ENCODE results near the gene LPGAT1.

LPGAT1 gene

DNA sequence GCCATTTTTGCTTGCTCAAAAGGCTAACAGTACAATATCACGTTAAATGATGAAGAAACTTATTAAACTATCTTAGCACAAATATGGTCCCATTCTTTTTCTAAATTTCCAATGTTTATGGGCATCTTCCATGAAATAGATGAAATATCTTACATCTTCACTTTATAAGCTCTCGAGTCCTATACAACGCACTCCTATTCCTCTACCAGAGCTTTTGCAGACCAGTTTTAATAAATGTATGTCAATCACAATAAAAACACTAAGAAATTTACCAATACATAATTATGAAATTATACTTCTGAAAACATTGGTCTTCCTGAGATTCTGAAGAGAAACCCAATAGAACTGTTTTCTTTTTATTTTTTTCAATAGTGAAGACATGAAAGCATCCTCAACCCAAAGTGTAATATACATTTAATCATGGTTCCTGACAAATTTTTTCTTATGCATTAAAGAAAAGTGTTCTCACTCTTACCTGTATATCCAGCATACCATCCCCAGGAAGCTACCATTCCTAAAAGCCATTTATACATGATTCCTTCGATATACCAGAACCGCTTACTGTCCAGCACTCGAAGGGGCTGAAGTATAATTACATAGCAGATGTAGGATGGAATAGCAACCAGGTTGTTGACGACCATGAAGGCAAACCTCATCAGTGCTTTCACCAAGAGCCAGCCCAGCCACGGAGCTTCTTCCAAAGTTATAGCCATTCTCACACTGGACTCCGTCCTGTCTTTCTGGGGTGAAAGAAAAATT is 1.8 kb downstream of the LPGAT1 start:
- no peak for DNase-seq (ENCODE audit: low read depth)

DNA sequence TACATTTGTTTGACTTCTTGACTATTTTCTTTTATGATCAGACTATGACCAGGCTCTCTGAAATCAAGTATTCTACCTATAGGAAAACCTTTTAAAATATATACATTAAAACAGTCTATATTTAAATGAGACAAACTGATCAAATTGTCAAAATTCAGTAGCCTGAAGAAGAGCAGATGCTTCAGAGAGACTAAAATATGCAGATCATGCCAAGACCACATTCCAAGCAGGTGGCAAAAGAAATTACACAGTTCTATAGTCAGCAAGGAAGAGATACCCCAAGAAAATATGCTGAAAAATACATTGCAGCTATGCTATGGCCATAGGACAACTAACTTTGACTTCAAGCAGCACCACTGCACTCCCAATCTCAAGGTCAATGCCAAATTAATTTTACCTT is 3.5 kb downstream of the LPGAT1 start:
- DNase-seq (ENCODE audit: low read depth) = no peak

DNA sequence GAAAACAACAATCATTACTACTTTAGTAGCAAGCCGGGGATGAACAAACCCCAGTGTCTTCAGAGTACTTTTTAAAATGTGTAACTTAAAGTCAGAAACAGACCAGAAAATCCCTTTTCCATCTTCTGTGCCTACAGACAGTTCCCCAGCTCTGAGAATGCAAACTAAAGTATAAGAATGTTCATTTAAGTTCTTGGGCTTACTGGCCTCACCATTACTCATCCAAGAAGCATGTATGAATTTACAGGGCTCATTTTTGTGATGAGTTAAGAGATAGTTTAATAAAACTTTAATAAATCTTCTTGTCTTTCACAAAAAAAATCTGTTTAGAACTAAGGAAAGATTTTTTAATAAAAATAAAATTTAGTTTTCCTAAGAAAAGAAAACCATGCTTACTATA is 4.6 kb downstream of the LPGAT1 start:
- DNase-seq (ENCODE audit: low read depth) = no peak

DNA sequence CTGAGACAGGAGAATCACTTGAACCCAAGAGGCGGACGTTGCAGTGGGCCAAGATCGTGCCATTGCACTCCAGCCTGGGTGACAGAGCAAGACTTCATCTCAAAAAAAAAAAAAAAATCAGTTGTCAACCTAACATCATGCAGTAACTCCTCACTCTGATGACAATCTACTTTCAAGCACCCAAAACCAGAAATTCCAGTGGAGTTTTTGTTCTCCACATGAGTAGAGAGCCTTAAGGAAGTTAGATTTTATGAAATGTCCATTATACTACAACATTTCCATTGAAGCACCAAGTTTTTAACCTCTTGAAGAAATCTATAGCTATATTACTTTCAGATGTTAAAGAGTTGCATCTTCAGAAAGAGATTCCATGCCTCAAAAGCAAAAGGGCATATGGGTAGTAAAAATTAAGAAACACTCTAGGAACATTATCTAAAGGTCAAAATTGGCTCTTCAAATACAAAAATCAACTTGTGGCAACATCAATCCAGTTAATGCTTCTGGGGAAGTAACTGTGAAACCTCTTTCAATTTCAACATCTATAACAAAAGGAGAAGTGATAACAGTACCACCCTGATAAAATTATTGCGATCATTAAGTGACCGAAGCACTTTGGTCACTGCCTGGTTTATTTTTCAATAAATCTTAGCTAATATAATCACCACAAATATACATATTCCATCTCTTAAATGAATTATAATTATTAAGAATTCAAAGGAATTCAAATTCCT is 7.7 kb downstream of the LPGAT1 start:
- DNase-seq (ENCODE audit: low read depth) = no peak

DNA sequence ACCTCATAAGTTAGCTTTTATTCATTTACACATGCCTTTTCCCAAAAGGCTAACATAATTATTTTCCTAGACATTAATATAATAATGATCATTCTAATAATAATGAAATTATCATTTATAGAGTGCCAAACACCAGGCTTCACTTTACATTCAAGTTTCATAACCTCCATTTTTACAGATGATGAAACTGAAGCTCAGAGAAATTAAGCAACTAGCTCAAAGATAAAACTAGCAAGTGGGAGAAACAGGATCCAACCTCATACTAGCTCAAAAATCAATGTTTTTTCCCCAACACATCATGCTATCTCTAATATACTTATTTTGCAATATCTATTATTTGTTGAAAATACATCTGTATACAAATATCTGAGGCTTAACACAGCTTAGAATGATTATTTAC is 14.0 kb downstream of the LPGAT1 start:
- DNase-seq (ENCODE audit: low read depth) = no peak

DNA sequence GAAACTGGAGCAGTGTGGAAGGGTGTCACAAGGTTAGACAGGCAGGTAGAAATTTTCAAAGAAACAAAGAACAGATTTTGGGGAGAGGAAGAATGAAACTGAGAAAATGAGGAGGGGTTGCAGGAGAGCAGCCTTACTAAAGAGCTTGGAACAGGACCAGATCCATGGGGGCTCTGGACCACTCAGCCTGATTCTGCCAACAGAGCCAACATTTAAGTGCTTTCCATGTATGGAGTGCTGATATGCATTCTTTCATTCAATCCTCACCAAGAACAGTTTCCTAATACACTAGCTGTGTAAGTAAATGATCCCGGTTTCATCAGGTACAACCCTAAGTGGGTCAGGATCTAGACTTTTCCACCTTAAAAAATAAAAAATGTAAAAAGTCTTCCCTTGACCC is 16.2 kb downstream of the LPGAT1 start:
- DNase-seq (ENCODE audit: low read depth) = no peak

DNA sequence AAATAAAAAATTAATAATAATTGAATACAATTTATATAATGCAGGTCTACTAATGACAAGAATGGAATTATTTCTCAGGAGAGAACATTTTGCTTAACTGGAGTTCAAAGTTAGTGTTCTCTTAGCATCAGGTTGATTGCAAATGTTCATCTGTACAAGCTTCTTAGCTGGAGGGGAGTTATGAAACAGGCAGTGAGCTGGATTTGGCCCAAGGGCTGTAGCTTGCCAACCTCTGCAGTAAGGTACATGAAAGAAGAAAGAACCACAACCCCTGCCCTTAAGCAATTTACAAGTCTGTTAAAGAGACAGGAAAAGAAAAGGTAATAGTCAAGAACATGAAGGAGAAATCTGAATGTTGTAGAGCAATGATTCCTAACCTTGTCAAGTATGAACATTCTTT is 17.0 kb downstream of the LPGAT1 start:
- DNase-seq (ENCODE audit: low read depth) = no peak

DNA sequence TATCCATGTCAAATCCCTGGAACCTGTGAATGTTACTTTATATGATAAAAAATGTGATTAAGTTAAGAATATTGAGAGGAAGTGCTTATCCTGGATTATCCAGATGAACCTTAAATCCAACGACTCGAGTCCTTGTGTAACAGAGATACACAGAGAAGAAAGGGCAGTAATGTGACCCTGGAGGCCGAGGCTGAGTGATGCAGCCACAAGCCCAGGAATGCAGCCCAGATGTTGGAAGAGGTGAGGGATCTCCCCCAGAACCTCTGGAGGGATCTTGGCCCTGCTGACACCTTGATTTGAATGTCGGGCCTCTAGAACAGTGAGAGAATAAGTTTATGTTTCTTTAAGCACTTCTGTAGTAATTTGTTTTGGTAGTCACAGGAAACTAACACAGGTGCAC is 18.0 kb downstream of the LPGAT1 start:
- DNase-seq (ENCODE audit: low read depth) = no peak

DNA sequence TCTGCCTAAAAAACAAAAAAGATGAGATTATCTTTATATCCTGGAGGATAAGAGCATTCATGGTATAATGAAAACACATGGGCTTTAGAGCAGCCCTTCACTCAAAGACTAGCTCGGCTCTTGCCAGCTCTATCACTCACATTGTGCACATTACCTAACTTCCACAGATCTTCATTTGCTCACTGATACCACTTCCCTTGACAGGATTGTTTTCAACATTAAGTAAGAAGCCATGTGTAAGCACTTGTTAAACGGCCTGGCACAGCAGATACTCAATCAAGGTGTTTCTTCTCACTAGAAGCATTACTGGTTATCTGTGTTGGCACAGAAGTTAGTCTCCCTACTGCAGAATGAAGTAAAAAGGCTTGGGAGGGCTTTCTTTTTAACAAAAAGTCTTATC is 18.7 kb downstream of the LPGAT1 start:
- no peak for DNase-seq (ENCODE audit: low read depth)

DNA sequence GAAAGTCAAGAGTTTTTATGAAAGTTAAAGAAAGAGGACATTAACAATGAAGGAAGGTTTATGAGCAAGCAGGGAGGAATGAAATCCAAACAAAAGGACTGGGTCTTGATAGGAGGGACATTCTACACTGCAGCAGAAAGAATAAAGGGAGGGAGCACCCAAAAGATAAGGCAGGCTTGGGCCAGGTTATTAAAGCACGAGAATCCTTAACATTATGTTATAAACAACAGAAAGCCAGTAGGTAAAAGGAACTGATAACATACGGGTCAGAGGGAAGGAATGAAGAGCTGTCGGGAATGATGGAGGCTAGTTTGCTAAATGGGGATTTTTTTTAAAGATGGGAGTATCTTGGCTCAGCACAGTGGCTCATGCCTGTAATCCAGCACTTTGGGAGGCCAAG is 19.4 kb downstream of the LPGAT1 start:
- no peak for DNase-seq (ENCODE audit: low read depth)

DNA sequence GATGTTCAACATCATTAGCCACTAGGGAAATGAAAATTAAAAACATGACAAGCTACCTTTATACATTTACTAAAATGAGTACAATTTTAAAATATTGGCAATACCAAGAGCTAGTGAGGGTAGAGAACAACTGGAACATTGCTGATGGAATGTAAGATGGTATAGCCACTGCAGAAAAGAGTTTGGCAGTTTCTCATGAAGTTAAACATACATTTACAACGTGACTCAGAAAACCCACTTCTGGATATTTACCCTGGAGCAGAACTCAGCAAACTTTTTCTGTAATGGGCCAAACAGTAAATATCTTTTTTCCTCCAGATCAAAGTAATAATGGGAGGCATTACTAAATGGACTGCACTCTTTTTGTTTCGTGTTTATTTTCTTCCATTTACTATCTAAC is 22.1 kb downstream of the LPGAT1 start:
- DNase-seq (ENCODE audit: low read depth) = no peak

DNA sequence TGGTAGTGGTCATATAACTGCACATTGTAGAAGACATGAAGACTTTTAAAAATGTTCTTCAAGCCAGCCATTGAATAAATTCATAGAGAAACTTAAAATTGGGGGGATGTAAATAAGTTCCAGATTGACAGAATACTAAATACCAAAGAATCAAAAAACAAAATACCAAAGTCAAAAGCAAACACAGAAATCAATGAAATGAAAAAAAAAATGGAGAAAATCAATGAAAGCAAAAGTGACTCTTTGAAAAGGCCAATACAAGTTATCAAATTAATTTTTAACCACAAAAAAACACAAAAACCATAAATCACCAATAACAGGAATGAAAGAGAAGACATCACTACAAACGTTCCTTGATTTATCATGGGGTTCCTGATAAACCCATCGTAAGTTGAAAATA is 25.6 kb downstream of the LPGAT1 start:
- no peak for DNase-seq (ENCODE audit: low read depth)

DNA sequence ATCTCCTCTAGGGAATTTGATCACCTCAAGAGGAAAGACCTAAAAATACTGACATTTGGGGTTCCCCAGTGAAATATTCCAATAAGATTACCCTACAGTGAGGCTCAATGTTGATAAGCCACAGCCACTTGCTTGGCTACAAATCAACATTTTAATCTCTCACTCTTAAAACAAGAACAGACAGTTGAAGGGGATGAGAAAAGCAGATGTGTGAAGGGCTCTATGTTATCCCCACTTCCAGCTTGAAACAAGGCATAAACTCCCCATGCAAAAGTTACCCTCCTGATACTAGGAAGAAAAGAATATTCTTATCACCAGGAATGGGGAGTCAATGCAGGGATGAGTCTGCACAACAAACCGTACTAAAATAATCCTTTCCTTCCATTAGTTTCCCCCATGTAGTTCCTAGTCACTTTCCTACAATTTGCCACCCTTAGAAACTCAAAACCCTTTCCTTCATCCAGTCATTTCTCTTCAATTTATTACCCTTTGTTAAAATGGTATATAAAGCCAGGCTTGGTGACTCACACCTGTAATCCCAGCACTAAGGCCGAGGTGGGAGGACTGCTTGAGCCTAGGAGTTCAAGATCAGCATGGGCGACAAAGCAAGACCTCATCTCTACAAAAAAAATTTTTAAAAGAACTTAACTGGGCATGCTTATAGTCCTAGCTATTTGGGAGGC is 29.5 kb downstream of the LPGAT1 start:
- DNase-seq (ENCODE audit: low read depth) = no peak

DNA sequence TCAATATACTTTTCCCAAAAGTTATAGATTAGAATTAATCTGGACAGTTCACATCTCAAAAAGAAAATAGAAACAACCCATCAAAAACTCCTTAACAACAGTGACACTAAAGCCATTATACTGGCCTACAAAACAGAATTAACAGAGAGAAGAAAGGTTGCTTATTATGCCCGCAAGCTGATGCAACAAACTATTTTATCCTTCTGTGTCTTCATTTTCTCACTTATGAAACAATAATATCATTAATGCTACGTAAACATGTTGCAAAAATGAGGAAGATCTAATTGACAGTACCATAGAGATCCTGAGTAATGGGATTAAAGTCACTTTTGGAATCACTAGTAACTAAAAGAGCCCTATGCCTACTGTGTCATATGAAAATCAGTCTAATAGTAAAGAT is 32.6 kb downstream of the LPGAT1 start:
- DNase-seq (ENCODE audit: low read depth) = no peak

DNA sequence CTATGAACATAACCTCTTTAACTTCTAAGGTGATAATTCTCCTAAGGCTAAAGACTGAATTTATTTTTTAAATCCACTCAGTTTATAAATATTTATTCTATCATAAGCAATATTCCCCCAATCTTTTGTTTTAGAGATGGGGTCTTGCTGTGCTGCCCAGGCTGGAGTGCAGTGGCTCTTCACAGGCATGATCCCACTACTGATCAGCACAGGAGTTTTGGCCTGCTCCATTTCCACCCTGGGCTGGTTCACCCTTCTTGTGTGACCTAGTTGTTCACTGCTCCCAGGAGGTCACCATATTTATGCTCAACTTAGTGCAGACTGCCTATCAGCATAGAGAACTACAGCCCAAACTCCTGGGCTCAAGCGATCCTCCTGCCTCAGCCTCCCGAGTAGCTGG is 38.6 kb downstream of the LPGAT1 start:
- DNase-seq (ENCODE audit: low read depth) = no peak

DNA sequence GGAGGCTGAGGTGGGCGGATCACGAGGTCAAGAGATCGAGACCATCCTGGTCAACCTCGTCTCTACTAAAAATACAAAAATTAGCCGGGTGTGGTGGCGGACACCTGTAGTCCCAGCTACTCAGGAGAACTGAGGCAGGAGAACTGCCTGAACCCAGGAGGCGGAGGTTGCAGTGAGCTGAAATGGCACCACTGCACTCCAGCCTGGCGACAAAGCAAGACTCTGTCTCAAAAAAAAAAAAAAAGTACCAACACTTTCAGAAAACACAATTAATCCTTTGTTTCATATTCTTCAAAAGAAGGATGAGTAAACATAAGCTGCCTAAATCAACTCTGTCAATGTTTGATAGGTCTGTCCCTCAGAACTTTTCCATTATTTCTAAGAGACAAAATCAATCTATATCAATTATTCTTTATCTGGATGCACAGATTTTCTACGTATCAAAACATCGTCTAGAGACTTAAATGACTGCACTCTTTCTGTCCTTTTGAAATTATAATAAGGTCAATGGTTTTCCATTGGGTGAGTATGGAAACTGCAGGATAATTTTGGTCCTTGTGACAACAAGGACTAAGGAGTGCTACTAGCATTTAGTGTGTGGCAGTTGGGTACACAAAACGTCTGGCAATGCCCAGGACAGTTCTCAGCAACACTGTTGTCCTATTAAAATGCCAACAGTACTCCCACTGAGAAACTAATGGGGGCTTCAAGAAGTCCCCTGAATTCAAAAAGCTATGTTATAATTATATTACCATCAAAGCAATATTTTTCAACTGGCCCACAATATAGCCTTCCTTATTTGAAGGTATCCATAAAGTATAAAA is 40.7 kb downstream of the LPGAT1 start:
- no peak for DNase-seq (ENCODE audit: low read depth)

DNA sequence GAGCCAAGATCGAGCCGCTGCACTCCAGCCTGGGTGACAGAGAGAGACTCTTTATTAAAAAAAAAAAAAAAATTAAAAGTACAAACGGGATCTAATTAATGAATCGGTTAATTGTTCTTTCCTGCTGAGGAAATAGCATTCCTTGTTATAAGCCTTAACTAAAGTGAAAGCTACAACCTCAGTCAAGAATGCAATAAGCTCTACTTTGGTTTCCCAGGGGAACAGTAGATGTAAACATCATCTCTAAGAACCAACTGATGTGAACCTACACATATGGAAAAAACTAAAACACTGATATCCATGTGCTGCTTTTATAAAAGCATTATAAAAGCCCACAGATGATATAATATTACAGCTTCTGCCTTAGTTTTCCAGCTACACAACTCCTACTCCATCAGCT is 41.9 kb downstream of the LPGAT1 start:
- no peak for DNase-seq (ENCODE audit: low read depth)

DNA sequence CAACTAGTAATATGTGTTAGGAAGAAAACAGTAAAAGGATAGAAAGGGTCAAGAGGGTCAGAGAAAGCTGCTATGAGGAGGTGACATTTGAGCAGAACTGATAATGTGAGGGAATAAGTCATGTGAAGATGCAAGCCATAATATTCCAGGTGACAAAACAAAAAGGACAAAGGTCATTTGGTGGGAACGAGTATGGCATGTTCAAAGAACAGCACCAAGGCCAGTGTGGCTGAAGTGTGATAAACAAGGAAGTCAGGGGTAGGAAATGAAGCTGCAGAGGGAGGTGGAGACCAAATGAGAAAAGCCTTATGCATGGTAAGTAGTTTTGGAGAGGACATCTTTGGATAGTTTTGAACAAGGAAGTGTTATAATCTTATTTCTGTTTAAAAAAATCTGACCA is 46.7 kb downstream of the LPGAT1 start:
- no peak for DNase-seq (ENCODE audit: low read depth)

DNA sequence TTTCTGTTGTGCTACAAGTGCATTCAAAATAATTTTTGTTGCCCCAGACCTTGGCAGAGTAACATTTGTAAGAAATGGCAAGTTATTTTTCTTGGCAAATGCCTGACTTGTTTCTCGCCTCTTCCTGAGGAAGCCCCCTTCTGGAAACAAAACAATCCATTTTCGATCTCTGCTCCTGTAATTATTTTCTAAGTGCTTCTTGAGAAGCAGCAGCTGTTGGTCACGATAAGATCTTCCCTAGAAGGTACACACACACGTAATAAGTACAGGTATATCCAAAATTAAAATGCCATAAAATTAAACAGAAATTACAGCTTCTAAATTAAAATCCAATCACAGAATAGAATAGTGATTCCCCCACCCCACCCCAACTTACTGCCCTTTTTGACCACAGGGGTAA is 47.3 kb downstream of the LPGAT1 start:
- no peak for DNase-seq (ENCODE audit: low read depth)

DNA sequence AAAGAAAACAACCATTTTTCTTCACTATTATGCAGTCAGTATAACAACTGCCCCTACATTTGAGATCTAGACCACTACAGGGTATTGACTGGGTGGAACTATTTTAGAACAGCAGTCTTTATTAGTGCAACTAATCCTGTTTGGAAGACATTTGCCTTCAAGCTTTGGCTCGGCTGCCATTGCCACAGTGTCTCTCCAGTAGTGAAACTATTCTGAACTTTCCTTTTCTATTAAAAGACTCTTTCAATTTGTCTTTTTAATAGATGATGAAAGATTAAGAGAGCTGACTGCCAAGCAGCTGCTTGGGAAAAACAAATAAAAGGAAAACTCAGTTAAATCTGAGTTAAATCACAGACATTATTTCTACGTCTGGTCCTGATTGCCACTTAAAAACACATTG is 49.3 kb downstream of the LPGAT1 start:
- DNase-seq (ENCODE audit: low read depth) = no peak

DNA sequence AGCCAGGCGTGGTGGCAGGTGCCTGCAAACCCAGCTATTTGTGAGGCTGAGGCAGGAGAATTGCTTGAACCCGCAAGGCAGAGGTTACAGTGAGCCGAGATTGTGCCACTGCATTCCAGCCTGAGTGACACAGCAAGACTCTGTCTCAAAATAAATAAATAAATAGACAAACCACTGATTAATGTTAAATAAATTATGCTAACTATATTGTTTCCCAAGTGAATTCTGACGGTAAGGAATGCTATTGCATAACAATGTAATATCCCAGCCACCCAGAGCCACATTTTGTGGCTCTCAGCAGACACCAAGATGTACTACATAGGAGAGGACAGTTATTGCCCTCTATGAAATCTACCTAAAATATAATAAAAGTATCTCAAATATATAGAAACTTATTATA is 55.4 kb downstream of the LPGAT1 start:
- DNase-seq (ENCODE audit: low read depth) = no peak

DNA sequence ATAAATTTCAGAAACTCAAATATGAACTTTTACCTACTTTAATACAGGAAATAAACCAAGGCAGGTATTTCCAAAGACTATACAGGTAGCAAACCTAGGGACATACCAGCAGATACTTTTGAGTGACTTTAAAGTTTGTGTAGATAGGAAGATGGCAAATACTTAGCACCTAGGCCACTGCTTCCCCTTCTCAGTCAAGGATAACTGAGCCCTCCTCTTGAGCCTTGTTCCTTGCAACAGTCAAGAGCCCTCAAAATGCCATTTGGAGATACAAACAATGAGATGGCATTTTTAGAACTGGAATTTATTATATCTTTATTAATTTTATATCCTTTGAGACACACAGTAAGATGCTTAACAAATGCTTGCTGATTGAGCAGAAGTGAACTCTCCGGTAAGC is 65.9 kb downstream of the LPGAT1 start:
- no peak for DNase-seq (ENCODE audit: low read depth)

DNA sequence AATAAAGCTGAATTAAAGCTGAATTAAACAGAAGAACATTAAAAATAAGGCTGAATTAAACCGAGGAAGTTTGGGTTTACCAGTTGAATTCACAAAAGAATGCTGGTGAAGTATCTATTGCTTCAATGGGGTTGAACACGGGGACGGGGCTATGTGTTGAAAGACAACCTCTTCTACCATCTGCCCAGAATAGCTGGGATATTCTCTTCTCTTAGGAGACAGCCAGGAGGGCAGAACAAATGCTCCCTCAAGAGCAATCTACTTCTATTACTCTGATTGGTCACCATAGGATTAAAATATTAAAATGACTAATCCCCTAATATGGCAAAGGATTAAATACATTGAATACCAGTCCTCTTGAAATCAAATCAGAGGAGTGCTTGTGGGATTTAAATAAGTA is 68.4 kb downstream of the LPGAT1 start:
- no peak for DNase-seq (ENCODE audit: low read depth)

All from activated T-cell treated with anti-CD3 and anti-CD28 coated beads for 48 hours (primary cell).